ENCODE data around the gene BICDL2.

The BICDL2 gene

DNA sequence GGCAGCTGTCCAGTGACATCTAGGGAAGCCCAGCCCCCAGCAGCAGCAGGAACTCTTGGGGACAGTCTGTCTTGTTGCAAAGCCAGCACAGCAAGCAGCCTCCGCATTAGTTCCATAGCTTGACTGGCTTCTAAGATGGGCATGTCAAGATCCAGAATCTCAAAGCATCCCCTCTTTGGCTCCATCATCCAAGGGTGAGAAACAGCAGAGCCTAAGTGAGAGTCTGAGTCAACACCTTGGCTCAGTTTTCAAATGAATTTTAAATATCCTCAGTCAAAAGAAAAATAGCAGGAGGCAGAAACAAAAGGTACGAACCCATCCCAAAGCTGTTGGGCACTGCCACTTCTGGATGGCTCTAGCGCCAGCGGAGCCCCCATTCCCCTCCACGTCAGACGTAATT, 21.8 kb downstream of the BICDL2 start:
- TF ChIP-seq CSDC2 (CRISPR knock-in tag; IDR thresholded peaks at IDR 0.05) (no peak), ZNF565 (CRISPR knock-in tag; conservative IDR thresholded peaks at IDR 0.05; ENCODE audit: low read depth) (no peak), ESRRG (CRISPR knock-in tag; IDR thresholded peaks at IDR 0.05) (no peak), ZC3H10 (CRISPR knock-in tag; IDR thresholded peaks at IDR 0.05) (no peak), ISL1 (CRISPR knock-in tag; IDR thresholded peaks at IDR 0.05) (no peak), PPARA (CRISPR knock-in tag; IDR thresholded peaks at IDR 0.05; ENCODE audit: borderline replicate concordance) (no peak), OSR1 (CRISPR knock-in tag; IDR thresholded peaks at IDR 0.05) (no peak), ARNTL (CRISPR knock-in tag; IDR thresholded peaks at IDR 0.05; ENCODE audit: borderline replicate concordance, low read depth) (no peak), SNAI2 (CRISPR knock-in tag; IDR thresholded peaks at IDR 0.05) (no peak), ZNF70 (CRISPR knock-in tag; IDR thresholded peaks at IDR 0.05) (no peak), RARB (CRISPR knock-in tag; IDR thresholded peaks at IDR 0.05) (no peak)
- TF ChIP-seq, protein P1, sequence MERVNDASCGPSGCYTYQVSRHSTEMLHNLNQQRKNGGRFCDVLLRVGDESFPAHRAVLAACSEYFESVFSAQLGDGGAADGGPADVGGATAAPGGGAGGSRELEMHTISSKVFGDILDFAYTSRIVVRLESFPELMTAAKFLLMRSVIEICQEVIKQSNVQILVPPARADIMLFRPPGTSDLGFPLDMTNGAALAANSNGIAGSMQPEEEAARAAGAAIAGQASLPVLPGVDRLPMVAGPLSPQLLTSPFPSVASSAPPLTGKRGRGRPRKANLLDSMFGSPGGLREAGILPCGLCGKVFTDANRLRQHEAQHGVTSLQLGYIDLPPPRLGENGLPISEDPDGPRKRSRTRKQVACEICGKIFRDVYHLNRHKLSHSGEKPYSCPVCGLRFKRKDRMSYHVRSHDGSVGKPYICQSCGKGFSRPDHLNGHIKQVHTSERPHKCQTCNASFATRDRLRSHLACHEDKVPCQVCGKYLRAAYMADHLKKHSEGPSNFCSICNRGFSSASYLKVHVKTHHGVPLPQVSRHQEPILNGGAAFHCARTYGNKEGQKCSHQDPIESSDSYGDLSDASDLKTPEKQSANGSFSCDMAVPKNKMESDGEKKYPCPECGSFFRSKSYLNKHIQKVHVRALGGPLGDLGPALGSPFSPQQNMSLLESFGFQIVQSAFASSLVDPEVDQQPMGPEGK (CRISPR knock-in tag; IDR thresholded peaks at IDR 0.05; ENCODE audit: borderline replicate concordance): no peak
- TF ChIP-seq, protein P2, sequence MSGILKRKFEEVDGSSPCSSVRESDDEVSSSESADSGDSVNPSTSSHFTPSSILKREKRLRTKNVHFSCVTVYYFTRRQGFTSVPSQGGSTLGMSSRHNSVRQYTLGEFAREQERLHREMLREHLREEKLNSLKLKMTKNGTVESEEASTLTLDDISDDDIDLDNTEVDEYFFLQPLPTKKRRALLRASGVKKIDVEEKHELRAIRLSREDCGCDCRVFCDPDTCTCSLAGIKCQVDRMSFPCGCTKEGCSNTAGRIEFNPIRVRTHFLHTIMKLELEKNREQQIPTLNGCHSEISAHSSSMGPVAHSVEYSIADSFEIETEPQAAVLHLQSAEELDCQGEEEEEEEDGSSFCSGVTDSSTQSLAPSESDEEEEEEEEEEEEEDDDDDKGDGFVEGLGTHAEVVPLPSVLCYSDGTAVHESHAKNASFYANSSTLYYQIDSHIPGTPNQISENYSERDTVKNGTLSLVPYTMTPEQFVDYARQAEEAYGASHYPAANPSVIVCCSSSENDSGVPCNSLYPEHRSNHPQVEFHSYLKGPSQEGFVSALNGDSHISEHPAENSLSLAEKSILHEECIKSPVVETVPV (CRISPR knock-in tag; IDR thresholded peaks at IDR 0.05): no peak
- TF ChIP-seq, protein P3, sequence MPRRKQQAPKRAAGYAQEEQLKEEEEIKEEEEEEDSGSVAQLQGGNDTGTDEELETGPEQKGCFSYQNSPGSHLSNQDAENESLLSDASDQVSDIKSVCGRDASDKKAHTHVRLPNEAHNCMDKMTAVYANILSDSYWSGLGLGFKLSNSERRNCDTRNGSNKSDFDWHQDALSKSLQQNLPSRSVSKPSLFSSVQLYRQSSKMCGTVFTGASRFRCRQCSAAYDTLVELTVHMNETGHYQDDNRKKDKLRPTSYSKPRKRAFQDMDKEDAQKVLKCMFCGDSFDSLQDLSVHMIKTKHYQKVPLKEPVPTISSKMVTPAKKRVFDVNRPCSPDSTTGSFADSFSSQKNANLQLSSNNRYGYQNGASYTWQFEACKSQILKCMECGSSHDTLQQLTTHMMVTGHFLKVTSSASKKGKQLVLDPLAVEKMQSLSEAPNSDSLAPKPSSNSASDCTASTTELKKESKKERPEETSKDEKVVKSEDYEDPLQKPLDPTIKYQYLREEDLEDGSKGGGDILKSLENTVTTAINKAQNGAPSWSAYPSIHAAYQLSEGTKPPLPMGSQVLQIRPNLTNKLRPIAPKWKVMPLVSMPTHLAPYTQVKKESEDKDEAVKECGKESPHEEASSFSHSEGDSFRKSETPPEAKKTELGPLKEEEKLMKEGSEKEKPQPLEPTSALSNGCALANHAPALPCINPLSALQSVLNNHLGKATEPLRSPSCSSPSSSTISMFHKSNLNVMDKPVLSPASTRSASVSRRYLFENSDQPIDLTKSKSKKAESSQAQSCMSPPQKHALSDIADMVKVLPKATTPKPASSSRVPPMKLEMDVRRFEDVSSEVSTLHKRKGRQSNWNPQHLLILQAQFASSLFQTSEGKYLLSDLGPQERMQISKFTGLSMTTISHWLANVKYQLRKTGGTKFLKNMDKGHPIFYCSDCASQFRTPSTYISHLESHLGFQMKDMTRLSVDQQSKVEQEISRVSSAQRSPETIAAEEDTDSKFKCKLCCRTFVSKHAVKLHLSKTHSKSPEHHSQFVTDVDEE (CRISPR knock-in tag; IDR thresholded peaks at IDR 0.05): no peak
- TF ChIP-seq, protein P4, sequence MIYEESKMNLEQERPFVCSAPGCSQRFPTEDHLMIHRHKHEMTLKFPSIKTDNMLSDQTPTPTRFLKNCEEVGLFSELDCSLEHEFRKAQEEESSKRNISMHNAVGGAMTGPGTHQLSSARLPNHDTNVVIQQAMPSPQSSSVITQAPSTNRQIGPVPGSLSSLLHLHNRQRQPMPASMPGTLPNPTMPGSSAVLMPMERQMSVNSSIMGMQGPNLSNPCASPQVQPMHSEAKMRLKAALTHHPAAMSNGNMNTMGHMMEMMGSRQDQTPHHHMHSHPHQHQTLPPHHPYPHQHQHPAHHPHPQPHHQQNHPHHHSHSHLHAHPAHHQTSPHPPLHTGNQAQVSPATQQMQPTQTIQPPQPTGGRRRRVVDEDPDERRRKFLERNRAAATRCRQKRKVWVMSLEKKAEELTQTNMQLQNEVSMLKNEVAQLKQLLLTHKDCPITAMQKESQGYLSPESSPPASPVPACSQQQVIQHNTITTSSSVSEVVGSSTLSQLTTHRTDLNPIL (CRISPR knock-in tag; IDR thresholded peaks at IDR 0.05; ENCODE audit: low read depth): no peak
- no peak for ATAC-seq

DNA sequence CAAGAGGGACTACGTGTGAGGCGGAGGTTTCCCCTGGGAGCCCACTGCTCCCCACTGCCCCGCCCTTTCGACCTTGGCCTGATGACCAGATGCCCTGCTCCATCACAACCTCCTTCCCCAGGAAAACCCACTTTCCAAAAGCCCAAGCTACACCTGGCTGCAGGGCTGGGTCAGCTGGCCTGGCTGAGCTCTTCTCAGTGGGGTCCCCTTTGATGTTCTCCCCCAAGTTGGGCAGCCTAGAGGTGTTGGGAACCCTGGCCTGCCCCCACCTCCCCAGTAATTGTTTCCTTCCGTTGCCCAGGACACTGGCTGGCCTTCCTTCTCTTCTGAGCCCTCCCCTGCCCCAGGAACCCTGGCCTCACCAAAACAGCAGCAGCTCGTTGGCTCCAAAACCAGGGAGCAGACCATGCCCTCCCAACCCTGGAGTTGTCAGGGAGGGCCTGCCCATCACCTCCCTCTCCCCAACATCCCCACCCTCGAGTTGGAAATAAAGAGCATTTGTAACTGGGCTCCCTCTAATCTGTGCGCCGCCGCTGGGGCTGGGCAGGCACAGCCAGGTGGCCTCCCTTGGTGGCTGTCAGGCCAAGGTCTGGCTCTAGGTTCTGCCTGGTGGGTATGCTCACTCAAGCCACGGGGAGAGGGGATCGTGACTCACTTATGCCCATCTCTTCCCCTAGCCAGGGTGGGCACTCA, 22.6 kb downstream of the BICDL2 start:
- ATAC-seq: no peak
- no peak for TF ChIP-seq RARB (CRISPR knock-in tag; IDR thresholded peaks at IDR 0.05)
- no peak for TF ChIP-seq ARNTL (CRISPR knock-in tag; IDR thresholded peaks at IDR 0.05; ENCODE audit: borderline replicate concordance, low read depth)
- TF ChIP-seq TOX (CRISPR knock-in tag; IDR thresholded peaks at IDR 0.05; ENCODE audit: borderline replicate concordance): no peak
- no peak for TF ChIP-seq ZNF565 (CRISPR knock-in tag; conservative IDR thresholded peaks at IDR 0.05; ENCODE audit: low read depth)
- no peak for TF ChIP-seq ZFP3 (CRISPR knock-in tag; IDR thresholded peaks at IDR 0.05)
- TF ChIP-seq, protein P3 (CRISPR knock-in tag; IDR thresholded peaks at IDR 0.05): no peak
- no peak for TF ChIP-seq GLIS3 (CRISPR knock-in tag; IDR thresholded peaks at IDR 0.05)
- no peak for TF ChIP-seq ZNF8 (CRISPR knock-in tag; IDR thresholded peaks at IDR 0.05)
- TF ChIP-seq ZFP30 (CRISPR knock-in tag; IDR thresholded peaks at IDR 0.05): no peak
- TF ChIP-seq TCF4 (CRISPR knock-in tag; IDR thresholded peaks at IDR 0.05; ENCODE audit: borderline replicate concordance): no peak

Measured in SK-N-SH treated with all-trans-retinoic acid at 6 μM for 48 hours (cell line).